HG02852 (cell line): Measurements from ENCODE around the gene COX20.

ENCODE experiments used
- ATAC-seq: cut with Tn5 transposase; IDR thresholded peaks from one replicate; pipeline ENCODE4 v1.9.1; 2021; ENCODE audit warnings: mild to moderate bottlenecking, moderate library complexity; ENCODE audit not compliant: unreplicated experiment

COX20 gene

GRCh38 chr1:244869950-244870349 is 34.5 kb downstream of the COX20 start:
- no peak for ATAC-seq

GRCh38 chr1:244874974-244875579 is 39.6 kb downstream of the COX20 start:
- ATAC-seq = no peak

- no peak for ATAC-seq
These were observed 40.9 kb downstream of the COX20 start for GRCh38 chr1:244876228-244876910.

- ATAC-seq = no peak
These were observed 43.2 kb downstream of the COX20 start for GRCh38 chr1:244878681-244879080.

GRCh38 chr1:244881552-244882280 is 46.3 kb downstream of the COX20 start:
- ATAC-seq = no peak

GRCh38 chr1:244887281-244887680 is 51.8 kb downstream of the COX20 start:
- ATAC-seq = no peak

GRCh38 chr1:244893836-244894235 is 58.4 kb downstream of the COX20 start:
- no peak for ATAC-seq
